ENCODE results near the gene TRDN.

DNA sequence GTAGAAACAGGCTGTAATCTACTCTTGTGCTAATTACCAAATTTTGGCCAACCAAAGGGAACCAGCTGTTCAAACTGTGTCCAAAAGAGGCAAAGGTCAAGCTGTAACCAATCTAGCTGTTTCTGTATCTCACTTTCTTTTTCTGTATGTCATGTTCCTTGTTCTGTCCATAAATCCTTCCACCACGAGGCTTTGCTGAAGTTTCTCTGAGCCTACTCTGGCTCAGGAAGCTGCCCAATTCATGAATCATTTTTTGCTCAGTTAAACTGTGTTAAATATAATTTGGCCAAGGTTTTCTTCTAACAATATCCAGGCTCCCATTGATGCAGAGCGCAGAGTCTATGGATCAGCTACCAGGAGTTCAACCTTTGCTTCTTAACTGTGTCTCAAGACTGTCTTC is 272.8 kb downstream of the TRDN start:
- TF ChIP-seq, protein P1, sequence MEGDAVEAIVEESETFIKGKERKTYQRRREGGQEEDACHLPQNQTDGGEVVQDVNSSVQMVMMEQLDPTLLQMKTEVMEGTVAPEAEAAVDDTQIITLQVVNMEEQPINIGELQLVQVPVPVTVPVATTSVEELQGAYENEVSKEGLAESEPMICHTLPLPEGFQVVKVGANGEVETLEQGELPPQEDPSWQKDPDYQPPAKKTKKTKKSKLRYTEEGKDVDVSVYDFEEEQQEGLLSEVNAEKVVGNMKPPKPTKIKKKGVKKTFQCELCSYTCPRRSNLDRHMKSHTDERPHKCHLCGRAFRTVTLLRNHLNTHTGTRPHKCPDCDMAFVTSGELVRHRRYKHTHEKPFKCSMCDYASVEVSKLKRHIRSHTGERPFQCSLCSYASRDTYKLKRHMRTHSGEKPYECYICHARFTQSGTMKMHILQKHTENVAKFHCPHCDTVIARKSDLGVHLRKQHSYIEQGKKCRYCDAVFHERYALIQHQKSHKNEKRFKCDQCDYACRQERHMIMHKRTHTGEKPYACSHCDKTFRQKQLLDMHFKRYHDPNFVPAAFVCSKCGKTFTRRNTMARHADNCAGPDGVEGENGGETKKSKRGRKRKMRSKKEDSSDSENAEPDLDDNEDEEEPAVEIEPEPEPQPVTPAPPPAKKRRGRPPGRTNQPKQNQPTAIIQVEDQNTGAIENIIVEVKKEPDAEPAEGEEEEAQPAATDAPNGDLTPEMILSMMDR (IDR thresholded peaks at IDR 0.05) = no peak
- TF ChIP-seq ZBTB21 (CRISPR knock-in tag; IDR thresholded peaks at IDR 0.05; ENCODE audit: borderline replicate concordance) (no peak), TEAD4 (CRISPR knock-in tag; IDR thresholded peaks at IDR 0.05) (no peak)
- TF ChIP-seq, protein P2, sequence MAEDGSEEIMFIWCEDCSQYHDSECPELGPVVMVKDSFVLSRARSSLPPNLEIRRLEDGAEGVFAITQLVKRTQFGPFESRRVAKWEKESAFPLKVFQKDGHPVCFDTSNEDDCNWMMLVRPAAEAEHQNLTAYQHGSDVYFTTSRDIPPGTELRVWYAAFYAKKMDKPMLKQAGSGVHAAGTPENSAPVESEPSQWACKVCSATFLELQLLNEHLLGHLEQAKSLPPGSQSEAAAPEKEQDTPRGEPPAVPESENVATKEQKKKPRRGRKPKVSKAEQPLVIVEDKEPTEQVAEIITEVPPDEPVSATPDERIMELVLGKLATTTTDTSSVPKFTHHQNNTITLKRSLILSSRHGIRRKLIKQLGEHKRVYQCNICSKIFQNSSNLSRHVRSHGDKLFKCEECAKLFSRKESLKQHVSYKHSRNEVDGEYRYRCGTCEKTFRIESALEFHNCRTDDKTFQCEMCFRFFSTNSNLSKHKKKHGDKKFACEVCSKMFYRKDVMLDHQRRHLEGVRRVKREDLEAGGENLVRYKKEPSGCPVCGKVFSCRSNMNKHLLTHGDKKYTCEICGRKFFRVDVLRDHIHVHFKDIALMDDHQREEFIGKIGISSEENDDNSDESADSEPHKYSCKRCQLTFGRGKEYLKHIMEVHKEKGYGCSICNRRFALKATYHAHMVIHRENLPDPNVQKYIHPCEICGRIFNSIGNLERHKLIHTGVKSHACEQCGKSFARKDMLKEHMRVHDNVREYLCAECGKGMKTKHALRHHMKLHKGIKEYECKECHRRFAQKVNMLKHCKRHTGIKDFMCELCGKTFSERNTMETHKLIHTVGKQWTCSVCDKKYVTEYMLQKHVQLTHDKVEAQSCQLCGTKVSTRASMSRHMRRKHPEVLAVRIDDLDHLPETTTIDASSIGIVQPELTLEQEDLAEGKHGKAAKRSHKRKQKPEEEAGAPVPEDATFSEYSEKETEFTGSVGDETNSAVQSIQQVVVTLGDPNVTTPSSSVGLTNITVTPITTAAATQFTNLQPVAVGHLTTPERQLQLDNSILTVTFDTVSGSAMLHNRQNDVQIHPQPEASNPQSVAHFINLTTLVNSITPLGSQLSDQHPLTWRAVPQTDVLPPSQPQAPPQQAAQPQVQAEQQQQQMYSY (CRISPR knock-in tag; IDR thresholded peaks at IDR 0.05) = no peak
